Neuron (in vitro differentiated cells): ENCODE measurements around the gene MRPL55.

ENCODE experiments used
- H2AFZ ChIP-seq: one replicate; pipeline ENCODE4 v1.6.1; 2013; ENCODE audit warnings: low read depth, mild to moderate bottlenecking, inconsistent platforms, low read length, moderate library complexity
- H3K27me3 ChIP-seq: one replicate; pipeline ENCODE4 v1.6.1; 2013; ENCODE audit warnings: low read length; ENCODE audit not compliant: insufficient read depth
- H3K36me3 ChIP-seq: one replicate; pipeline ENCODE4 v1.6.1; 2013; ENCODE audit warnings: low read length; ENCODE audit not compliant: insufficient read depth
- H3K4me1 ChIP-seq: one replicate; pipeline ENCODE4 v1.6.1; 2013; ENCODE audit warnings: low read length; ENCODE audit not compliant: insufficient read depth
- H3K4me3 ChIP-seq: 2 replicates; pipeline ENCODE4 v1.5.1; 2013; ENCODE audit warnings: mild to moderate bottlenecking, low read length, moderate library complexity
- H3K9me3 ChIP-seq: one replicate; pipeline ENCODE4 v1.6.1; 2013; ENCODE audit warnings: low read length

MRPL55 gene

GRCh38 chr1:228088586-228089498 lies 20.3 kb downstream of the MRPL55 start:
- Histone ChIP-seq H3K4me3 (no peak overlapping the region), H2AFZ (no peak overlapping the region), H3K9me3 (peaks cover 11% of the 10 kb centered on the region), H3K27me3 (no peaks in the 10 kb centered on the region), H3K36me3 (peaks cover 23% of the 10 kb centered on the region), H3K4me1 (peaks cover 38% of the 10 kb centered on the region)

GRCh38 chr1:228087771-228088251 lies 21.3 kb downstream of the MRPL55 start:
- H2AFZ ChIP-seq = no peak overlapping the region
- no peak overlapping the region for H3K4me3 ChIP-seq
- H3K4me1 ChIP-seq = peaks cover 39% of the 10 kb centered on the region
- H3K9me3 ChIP-seq = peaks cover 5% of the 10 kb centered on the region
- peaks cover 17% of the 10 kb centered on the region for H3K36me3 ChIP-seq
- H3K27me3 ChIP-seq = no peaks in the 10 kb centered on the region

- Histone ChIP-seq H3K9me3 (no peaks in the 10 kb centered on the region), H3K4me1 (peaks cover 41% of the 10 kb centered on the region), H3K36me3 (peaks cover 11% of the 10 kb centered on the region), H3K27me3 (no peaks in the 10 kb centered on the region), H3K4me3 (no peak overlapping the region), H2AFZ (no peak overlapping the region)
Observed at GRCh38 chr1:228085287-228085951, 23.7 kb downstream of the MRPL55 start.

DNA sequence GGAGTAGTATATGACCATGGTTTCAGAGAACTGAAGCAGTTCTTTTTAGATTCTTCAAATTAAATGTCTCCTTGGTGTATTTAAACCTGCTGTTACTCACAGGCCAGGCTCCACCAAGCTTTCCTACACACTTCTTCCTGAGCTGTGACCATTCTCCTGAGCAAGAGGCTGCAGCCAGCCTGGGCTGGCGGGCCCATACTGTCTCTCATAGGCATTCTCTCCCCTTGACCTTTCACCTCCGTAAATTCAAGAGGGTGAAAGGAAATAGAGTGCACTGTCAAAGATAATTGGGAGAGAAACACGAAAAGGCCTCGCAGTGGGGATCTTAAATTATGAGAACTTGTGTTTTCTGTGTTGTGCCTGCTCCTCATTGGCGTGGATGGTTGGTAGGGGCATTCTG lies 24.3 kb downstream of the MRPL55 start:
- Histone ChIP-seq H3K36me3 (peaks cover 11% of the 10 kb centered on the region), H3K9me3 (no peaks in the 10 kb centered on the region), H3K4me1 (peaks cover 35% of the 10 kb centered on the region), H2AFZ (no peak overlapping the region), H3K27me3 (no peaks in the 10 kb centered on the region), H3K4me3 (peak overlapping the region; percentile 94)

GRCh38 chr1:228084325-228084724 lies 24.8 kb downstream of the MRPL55 start:
- no peak overlapping the region for H2AFZ ChIP-seq
- H3K9me3 ChIP-seq = no peaks in the 10 kb centered on the region
- no peaks in the 10 kb centered on the region for H3K27me3 ChIP-seq
- H3K4me1 ChIP-seq = peaks cover 33% of the 10 kb centered on the region
- H3K4me3 ChIP-seq = peak overlapping the region; percentile 94
- peaks cover 11% of the 10 kb centered on the region for H3K36me3 ChIP-seq

GRCh38 chr1:228083871-228084278 lies 25.2 kb downstream of the MRPL55 start:
- peaks cover 11% of the 10 kb centered on the region for H3K36me3 ChIP-seq
- H3K9me3 ChIP-seq = no peaks in the 10 kb centered on the region
- H2AFZ ChIP-seq = no peak overlapping the region
- H3K4me3 ChIP-seq = peak overlapping the region; percentile 94
- H3K27me3 ChIP-seq = no peaks in the 10 kb centered on the region
- H3K4me1 ChIP-seq = peaks cover 33% of the 10 kb centered on the region

- H3K4me3 ChIP-seq = peak overlapping the region; percentile 94
- no peaks in the 10 kb centered on the region for H3K27me3 ChIP-seq
- peaks cover 8% of the 10 kb centered on the region for H3K36me3 ChIP-seq
- H2AFZ ChIP-seq = no peak overlapping the region
- H3K4me1 ChIP-seq = peaks cover 33% of the 10 kb centered on the region
- H3K9me3 ChIP-seq = no peaks in the 10 kb centered on the region
Observed at GRCh38 chr1:228082918-228083870, 25.9 kb downstream of the MRPL55 start.

DNA sequence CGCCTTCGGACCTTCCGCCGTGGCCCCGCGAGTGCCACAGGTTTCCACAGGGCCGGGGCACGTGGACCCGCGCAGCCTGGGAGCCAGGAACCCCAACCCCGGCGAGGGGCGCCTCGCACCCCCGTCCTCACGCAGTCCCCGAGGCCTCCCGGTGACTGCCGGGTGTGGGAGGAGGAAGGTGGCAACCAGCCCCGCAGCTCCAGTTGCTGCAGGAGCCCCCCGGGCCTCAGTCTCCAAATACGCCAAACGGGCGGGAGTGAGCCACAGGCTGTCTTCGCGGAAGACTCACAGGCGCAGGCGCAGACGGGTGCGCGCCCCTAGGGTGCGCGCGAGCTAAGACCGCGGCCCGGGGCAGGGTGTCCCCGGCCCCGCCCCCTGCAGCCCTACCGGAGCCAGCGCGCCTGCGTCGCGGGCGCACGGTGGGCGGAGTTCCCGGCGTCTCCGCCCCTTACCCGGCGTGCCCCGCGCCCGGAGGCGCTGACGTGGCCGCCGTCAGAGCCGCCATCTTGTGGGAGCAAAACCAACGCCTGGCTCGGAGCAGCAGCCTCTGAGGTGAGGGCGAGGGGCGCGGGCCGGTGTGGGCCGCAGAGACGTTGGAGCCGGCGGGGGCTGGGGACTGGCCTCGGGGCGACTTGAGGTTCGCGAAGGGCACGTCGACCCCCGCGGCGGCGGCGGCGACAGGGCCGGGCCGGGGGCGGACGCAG lies 26.7 kb downstream of the MRPL55 start, which contains the start of gene ARF1:
ARF1 (plus strand) TSS at position 495 of the 704 bp plus-strand sequence. CDS start 14,407 bp downstream, outside the sequence.
- Histone ChIP-seq H3K9me3 (no peaks in the 10 kb centered on the region), H3K4me1 (peaks cover 29% of the 10 kb centered on the region), H3K27me3 (no peaks in the 10 kb centered on the region), H3K4me3 (peak within 1 kb of the TSS; percentile 94), H3K36me3 (no peaks in the 10 kb centered on the region), H2AFZ (peak within 1 kb of the TSS; percentile 8)

DNA sequence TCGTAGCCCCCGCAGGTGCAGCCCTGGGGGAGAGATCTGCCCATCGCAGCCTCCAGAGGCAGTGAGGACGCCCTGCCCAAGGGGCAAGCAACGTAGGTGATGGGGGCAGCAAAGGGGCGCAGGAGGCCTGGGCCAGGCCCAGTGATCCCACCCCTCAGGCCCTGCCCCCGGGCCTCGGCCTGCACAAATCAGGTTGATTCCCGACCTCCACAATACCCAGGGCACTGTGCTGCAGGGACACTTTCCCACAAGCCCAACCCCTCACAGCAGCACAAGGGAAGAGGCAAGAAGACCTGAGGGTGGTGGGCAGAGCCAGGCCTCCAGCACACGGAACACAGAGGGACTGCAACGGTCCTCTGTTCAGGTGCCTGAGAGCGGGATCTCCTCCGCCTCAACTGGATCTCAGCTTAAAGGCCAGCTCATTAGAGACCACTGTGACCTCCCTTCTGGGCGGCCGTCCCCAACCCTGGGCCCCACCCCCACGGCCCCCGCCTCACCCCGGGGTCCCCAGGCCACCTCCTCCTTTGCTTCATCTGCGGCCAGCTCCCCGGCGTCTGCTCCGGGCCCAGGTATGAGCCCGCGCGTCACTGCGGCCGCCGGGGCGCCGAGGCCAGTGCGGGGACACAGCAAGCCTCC lies 27.4 kb downstream of the MRPL55 start:
- Histone ChIP-seq H3K27me3 (no peaks in the 10 kb centered on the region), H3K9me3 (no peaks in the 10 kb centered on the region), H3K4me3 (peak overlapping the region; percentile 94), H3K36me3 (no peaks in the 10 kb centered on the region), H2AFZ (peak overlapping the region; percentile 8), H3K4me1 (peaks cover 29% of the 10 kb centered on the region)

GRCh38 chr1:228081144-228081543 lies 28.0 kb downstream of the MRPL55 start:
- Histone ChIP-seq H3K4me1 (peaks cover 29% of the 10 kb centered on the region), H2AFZ (no peak overlapping the region), H3K4me3 (peak overlapping the region; percentile 94), H3K36me3 (no peaks in the 10 kb centered on the region), H3K9me3 (no peaks in the 10 kb centered on the region), H3K27me3 (no peaks in the 10 kb centered on the region)

DNA sequence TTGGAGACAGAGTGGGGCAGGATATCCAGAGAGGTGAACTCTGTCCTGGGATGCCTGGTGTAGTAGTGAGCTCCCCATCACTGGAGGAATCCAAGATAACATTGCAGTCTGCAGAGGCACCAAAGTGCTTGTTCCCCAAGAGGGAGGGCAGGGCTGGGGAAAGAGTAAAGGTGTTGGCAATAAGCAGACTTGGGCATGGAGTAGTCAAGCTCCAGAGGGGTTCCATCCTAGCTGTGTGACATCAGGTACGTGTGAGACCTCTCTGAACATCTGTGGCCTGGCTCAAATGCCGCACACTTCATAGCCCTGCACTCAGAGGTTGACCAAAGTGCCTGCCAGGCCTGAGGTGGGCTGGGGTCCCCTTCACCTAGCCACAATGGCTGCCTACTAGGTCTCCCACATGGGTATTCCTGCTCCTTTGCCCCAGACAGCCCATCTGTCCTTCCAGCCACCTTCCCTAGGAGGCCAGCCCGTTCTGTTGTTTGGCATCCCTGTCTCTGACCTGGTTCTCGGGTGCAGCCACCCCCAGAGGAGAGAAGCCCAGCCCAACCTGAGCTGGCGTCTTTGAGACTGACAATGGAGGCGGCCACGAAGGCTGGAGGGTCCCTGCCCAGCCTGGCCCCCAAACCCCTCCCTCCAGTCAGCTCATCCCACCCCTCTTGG lies 29.4 kb downstream of the MRPL55 start:
- Histone ChIP-seq H3K4me3 (no peak overlapping the region), H3K9me3 (no peaks in the 10 kb centered on the region), H3K36me3 (no peaks in the 10 kb centered on the region), H3K27me3 (no peaks in the 10 kb centered on the region), H3K4me1 (peaks cover 17% of the 10 kb centered on the region), H2AFZ (no peak overlapping the region)
